ENCODE results near the gene CA10.

The CA10 gene

GRCh38 chr17:51653878-51654277 is 504.6 kb downstream of the CA10 start:
- WGBS, 2 donors (ENCODE audit: extremely low coverage in 2 of 2, insufficient read length in 2 of 2, insufficient replicate concordance in 1 of 2): no CpG with 5 or more reads among the region's 5 CpGs
- H3K36me3 ChIP-seq (replicated peaks in 1 of 2; ENCODE audit: control insufficient read depth in 2 of 2, insufficient read depth in 2 of 2, low read length in 2 of 2): no peaks in the 10 kb centered on the region
- H3K4me3 ChIP-seq (ENCODE audit: low read length in 2 of 2): no peak overlapping the region
- no peaks in the 10 kb centered on the region for H3K4me1 ChIP-seq (ENCODE audit: control insufficient read depth in 2 of 2, insufficient read depth in 1 of 2, low read depth in 1 of 2, low read length in 2 of 2)
- no peak overlapping the region for H2BK15ac ChIP-seq (ENCODE audit: low read length)
- no peak overlapping the region for H2AFZ ChIP-seq (ENCODE audit: low read length)
- no peak overlapping the region for H3K18ac ChIP-seq (ENCODE audit: low read length)
- no peak overlapping the region for H2AK5ac ChIP-seq (ENCODE audit: low read depth, low read length)
- DNase-seq (ENCODE audit: low spot score): no peak
- H3K27me3 ChIP-seq (ENCODE audit: control insufficient read depth in 3 of 3, insufficient read depth in 3 of 3, low read depth in 1 of 3, low read length in 3 of 3): no peaks in the 10 kb centered on the region
- H3K4ac ChIP-seq (ENCODE audit: low read length): no peak overlapping the region
- H3K9ac ChIP-seq (ENCODE audit: low read depth, low read length, poor library complexity): no peak overlapping the region
- no peaks in the 10 kb centered on the region for H3K79me1 ChIP-seq (ENCODE audit: low read depth, low read length)
- H2BK5ac ChIP-seq (ENCODE audit: low read length): no peak overlapping the region
- no peak overlapping the region for H4K8ac ChIP-seq (ENCODE audit: low read depth, low read length)
- H3K23ac ChIP-seq (ENCODE audit: low read depth, low read length, poor library complexity): no peak overlapping the region
- H2BK120ac ChIP-seq (ENCODE audit: low read depth, low read length): no peak overlapping the region
- H2BK12ac ChIP-seq (ENCODE audit: low read length): no peak overlapping the region
- H3K14ac ChIP-seq (ENCODE audit: low read length): no peak overlapping the region
- no peak overlapping the region for H3K4me2 ChIP-seq (ENCODE audit: insufficient read depth, low read length, poor library complexity, severe bottlenecking)
- no peaks in the 10 kb centered on the region for H3K9me3 ChIP-seq (replicated peaks in 1 of 2; ENCODE audit: control insufficient read depth in 2 of 2, insufficient read depth in 1 of 2, low read depth in 1 of 2, low read length in 2 of 2)
- H4K91ac ChIP-seq (ENCODE audit: low read depth, low read length, poor library complexity): no peak overlapping the region
- no peak overlapping the region for H3K27ac ChIP-seq (replicated peaks; ENCODE audit: low read length)

- no peak overlapping the region for H2BK120ac ChIP-seq (ENCODE audit: low read depth, low read length)
- H3K23ac ChIP-seq (ENCODE audit: low read depth, low read length, poor library complexity): no peak overlapping the region
- no peak overlapping the region for H4K8ac ChIP-seq (ENCODE audit: low read depth, low read length)
- H3K4me1 ChIP-seq (ENCODE audit: control insufficient read depth in 2 of 2, insufficient read depth in 1 of 2, low read depth in 1 of 2, low read length in 2 of 2): no peaks in the 10 kb centered on the region
- peak overlapping the region; percentile 29 for H3K18ac ChIP-seq (ENCODE audit: low read length)
- H3K14ac ChIP-seq (ENCODE audit: low read length): no peak overlapping the region
- no peak overlapping the region for H3K27ac ChIP-seq (replicated peaks; ENCODE audit: low read length)
- H2BK12ac ChIP-seq (ENCODE audit: low read length): no peak overlapping the region
- H3K36me3 ChIP-seq (replicated peaks in 1 of 2; ENCODE audit: control insufficient read depth in 2 of 2, insufficient read depth in 2 of 2, low read length in 2 of 2): no peaks in the 10 kb centered on the region
- H4K91ac ChIP-seq (ENCODE audit: low read depth, low read length, poor library complexity): no peak overlapping the region
- no peak overlapping the region for H2BK5ac ChIP-seq (ENCODE audit: low read length)
- no peak for DNase-seq (ENCODE audit: low spot score)
- H2AK5ac ChIP-seq (ENCODE audit: low read depth, low read length): no peak overlapping the region
- H3K9me3 ChIP-seq (replicated peaks in 1 of 2; ENCODE audit: control insufficient read depth in 2 of 2, insufficient read depth in 1 of 2, low read depth in 1 of 2, low read length in 2 of 2): no peaks in the 10 kb centered on the region
- H3K9ac ChIP-seq (ENCODE audit: low read depth, low read length, poor library complexity): no peak overlapping the region
- H2AFZ ChIP-seq (ENCODE audit: low read length): no peak overlapping the region
- WGBS, 2 donors (ENCODE audit: extremely low coverage in 2 of 2, insufficient read length in 2 of 2, insufficient replicate concordance in 1 of 2): no CpG with 5 or more reads among the region's 3 CpGs
- no peak overlapping the region for H3K4me3 ChIP-seq (ENCODE audit: low read length in 2 of 2)
- no peaks in the 10 kb centered on the region for H3K79me1 ChIP-seq (ENCODE audit: low read depth, low read length)
- no peak overlapping the region for H3K4ac ChIP-seq (ENCODE audit: low read length)
- H2BK15ac ChIP-seq (ENCODE audit: low read length): no peak overlapping the region
- no peak overlapping the region for H3K4me2 ChIP-seq (ENCODE audit: insufficient read depth, low read length, poor library complexity, severe bottlenecking)
- H3K27me3 ChIP-seq (ENCODE audit: control insufficient read depth in 3 of 3, insufficient read depth in 3 of 3, low read depth in 1 of 3, low read length in 3 of 3): no peaks in the 10 kb centered on the region
These were observed 506.0 kb downstream of the CA10 start for GRCh38 chr17:51652529-51652928.

- Histone ChIP-seq H2BK5ac (ENCODE audit: low read length) (no peak overlapping the region), H4K8ac (ENCODE audit: low read depth, low read length) (no peak overlapping the region), H3K4ac (ENCODE audit: low read length) (no peak overlapping the region), H2BK120ac (ENCODE audit: low read depth, low read length) (no peak overlapping the region), H3K23ac (ENCODE audit: low read depth, low read length, poor library complexity) (no peak overlapping the region), H2BK12ac (ENCODE audit: low read length) (no peak overlapping the region), H3K27me3 (ENCODE audit: control insufficient read depth in 3 of 3, insufficient read depth in 3 of 3, low read depth in 1 of 3, low read length in 3 of 3) (no peaks in the 10 kb centered on the region), H2AK5ac (ENCODE audit: low read depth, low read length) (no peak overlapping the region), H3K36me3 (replicated peaks in 1 of 2; ENCODE audit: control insufficient read depth in 2 of 2, insufficient read depth in 2 of 2, low read length in 2 of 2) (no peaks in the 10 kb centered on the region), H4K91ac (ENCODE audit: low read depth, low read length, poor library complexity) (no peak overlapping the region), H3K4me3 (ENCODE audit: low read length in 2 of 2) (no peak overlapping the region), H3K9ac (ENCODE audit: low read depth, low read length, poor library complexity) (no peak overlapping the region), H3K18ac (ENCODE audit: low read length) (no peak overlapping the region), H3K14ac (ENCODE audit: low read length) (no peak overlapping the region), H3K4me2 (ENCODE audit: insufficient read depth, low read length, poor library complexity, severe bottlenecking) (no peak overlapping the region), H2BK15ac (ENCODE audit: low read length) (no peak overlapping the region), H3K4me1 (ENCODE audit: control insufficient read depth in 2 of 2, insufficient read depth in 1 of 2, low read depth in 1 of 2, low read length in 2 of 2) (no peaks in the 10 kb centered on the region), H3K9me3 (replicated peaks in 1 of 2; ENCODE audit: control insufficient read depth in 2 of 2, insufficient read depth in 1 of 2, low read depth in 1 of 2, low read length in 2 of 2) (no peaks in the 10 kb centered on the region), H2AFZ (ENCODE audit: low read length) (no peak overlapping the region), H3K27ac (replicated peaks; ENCODE audit: low read length) (no peak overlapping the region), H3K79me1 (ENCODE audit: low read depth, low read length) (no peaks in the 10 kb centered on the region)
- no peak for DNase-seq (ENCODE audit: low spot score)
- no CpG with 5 or more reads among the region's 6 CpGs for WGBS, 2 donors (ENCODE audit: extremely low coverage in 2 of 2, insufficient read length in 2 of 2, insufficient replicate concordance in 1 of 2)
These were observed 506.8 kb downstream of the CA10 start for GRCh38 chr17:51651513-51652298.

- no peak overlapping the region for H2BK15ac ChIP-seq (ENCODE audit: low read length)
- H3K9me3 ChIP-seq (replicated peaks in 1 of 2; ENCODE audit: control insufficient read depth in 2 of 2, insufficient read depth in 1 of 2, low read depth in 1 of 2, low read length in 2 of 2): no peaks in the 10 kb centered on the region
- no peak overlapping the region for H3K14ac ChIP-seq (ENCODE audit: low read length)
- no peaks in the 10 kb centered on the region for H3K27me3 ChIP-seq (ENCODE audit: control insufficient read depth in 3 of 3, insufficient read depth in 3 of 3, low read depth in 1 of 3, low read length in 3 of 3)
- no peak overlapping the region for H4K91ac ChIP-seq (ENCODE audit: low read depth, low read length, poor library complexity)
- no peak overlapping the region for H2BK120ac ChIP-seq (ENCODE audit: low read depth, low read length)
- H2AK5ac ChIP-seq (ENCODE audit: low read depth, low read length): no peak overlapping the region
- whole genome bisulfite sequencing, 2 donors (ENCODE audit: extremely low coverage in 2 of 2, insufficient read length in 2 of 2, insufficient replicate concordance in 1 of 2): no CpG with 5 or more reads among the region's 3 CpGs
- no peak overlapping the region for H3K23ac ChIP-seq (ENCODE audit: low read depth, low read length, poor library complexity)
- H3K4me3 ChIP-seq (ENCODE audit: low read length in 2 of 2): no peak overlapping the region
- H2BK5ac ChIP-seq (ENCODE audit: low read length): no peak overlapping the region
- H3K27ac ChIP-seq (replicated peaks; ENCODE audit: low read length): no peak overlapping the region
- H3K4me2 ChIP-seq (ENCODE audit: insufficient read depth, low read length, poor library complexity, severe bottlenecking): no peak overlapping the region
- no peak overlapping the region for H2AFZ ChIP-seq (ENCODE audit: low read length)
- no peak overlapping the region for H3K18ac ChIP-seq (ENCODE audit: low read length)
- H3K9ac ChIP-seq (ENCODE audit: low read depth, low read length, poor library complexity): no peak overlapping the region
- no peaks in the 10 kb centered on the region for H3K36me3 ChIP-seq (replicated peaks in 1 of 2; ENCODE audit: control insufficient read depth in 2 of 2, insufficient read depth in 2 of 2, low read length in 2 of 2)
- no peaks in the 10 kb centered on the region for H3K4me1 ChIP-seq (ENCODE audit: control insufficient read depth in 2 of 2, insufficient read depth in 1 of 2, low read depth in 1 of 2, low read length in 2 of 2)
- no peak for DNase-seq (ENCODE audit: low spot score)
- no peak overlapping the region for H2BK12ac ChIP-seq (ENCODE audit: low read length)
- H3K4ac ChIP-seq (ENCODE audit: low read length): no peak overlapping the region
- H3K79me1 ChIP-seq (ENCODE audit: low read depth, low read length): no peaks in the 10 kb centered on the region
- no peak overlapping the region for H4K8ac ChIP-seq (ENCODE audit: low read depth, low read length)
These were observed 507.7 kb downstream of the CA10 start for GRCh38 chr17:51650772-51651171.
